GM12878 (cell line): ENCODE results near the gene MR1. TPM values are rescaled to one million over a fixed set of nuclear protein-coding genes. Genes with fewer than 3 reads are reported as not detected.

Experiments
- ATAC-seq: fragments of 200-7000 bp; cut with Tn5 transposase; 3 replicates; pipeline ENCODE4 v1.9.1; 2020; ENCODE audit warnings: mild to moderate bottlenecking, moderate library complexity
- BruUV-seq: library from RNA; stranded (reverse); fragments of 400-500 nt; replicated peaks from 2 replicates; lab custom pipeline; 2021; lab: Mats Ljungman, UMichigan
- CTCF ChIA-PET: fragments of 300-600 bp; sonication (Branson Sonifier 250); formaldehyde crosslinking; extraction: SDS; loops from one replicate; lab custom pipeline; 2021; ENCODE audit warnings: inconsistent platforms; lab: Yijun Ruan, JAX
- POLR2A ChIA-PET: fragments of 350-600 bp; formaldehyde crosslinking; extraction: SDS; loops from one replicate; lab custom pipeline; 2021; ENCODE audit warnings: inconsistent platforms; lab: Charles Lee
- RAD21 ChIA-PET: fragments of 300-600 bp; sonication (Branson Sonifier 250); formaldehyde crosslinking; loops from one replicate; lab custom pipeline; 2023; ENCODE audit warnings: antibody characterized with exemption; ENCODE audit not compliant: unreplicated experiment; lab: Charles Lee
- SMC1A ChIA-PET: fragments of 300-600 bp; sonication (Branson Sonifier 250); formaldehyde crosslinking; loops from one replicate; lab custom pipeline; 2023; ENCODE audit not compliant: unreplicated experiment, uncharacterized antibody; lab: Charles Lee
- DNase-seq: peaks from one replicate; pipeline ENCODE4 v3.0.0-alpha.2; 2011; ENCODE audit warnings: low read depth, low spot score
- FAIRE-seq: peaks from 3 replicates; lab custom pipeline; 2011; peaks lifted over from hg19 to GRCh38; lab: Jason Lieb, UNC
- H2AFZ ChIP-seq: 2 replicates; pipeline ENCODE4 v1.6.0; 2011; ENCODE audit warnings: low read depth, low read length, control low read depth; ENCODE audit not compliant: control insufficient read depth
- H3K27ac ChIP-seq: 2 replicates; pipeline ENCODE4 v1.5.1; 2011; ENCODE audit warnings: control low read depth; ENCODE audit not compliant: control insufficient read depth, insufficient read depth
- H3K27me3 ChIP-seq, 2 experiments: replicated peaks in 1 of 2; 2 replicates each; pipeline versions ENCODE4 v1.6.0 to v1.6.1; 2011; ENCODE audit warnings: low read length in 1 of 2; ENCODE audit not compliant: control insufficient read depth in 2 of 2, insufficient read depth in 2 of 2
- H3K36me3 ChIP-seq, 2 experiments: 2 replicates each; pipeline ENCODE4 v1.5.1; 2011; ENCODE audit warnings: low read length in 1 of 2; ENCODE audit not compliant: control insufficient read depth in 2 of 2, insufficient read depth in 2 of 2
- H3K4me1 ChIP-seq: 2 replicates; pipeline ENCODE4 v1.6.1; 2011; ENCODE audit warnings: mild to moderate bottlenecking, low read length, moderate library complexity, mixed read lengths; ENCODE audit not compliant: control insufficient read depth, insufficient read depth
- H3K4me2 ChIP-seq: 2 replicates; pipeline ENCODE4 v1.6.0; 2011; ENCODE audit warnings: control low read depth; ENCODE audit not compliant: control insufficient read depth, insufficient read depth
- H3K4me3 ChIP-seq: fragments of 200-600 bp; sonication (generic); 2 replicates; pipeline ENCODE4 v1.5.1; 2016
- H3K79me2 ChIP-seq: 2 replicates; pipeline ENCODE4 v1.6.0; 2011; ENCODE audit warnings: low read length; ENCODE audit not compliant: control insufficient read depth, insufficient read depth
- H3K9ac ChIP-seq: 2 replicates; pipeline ENCODE4 v1.8.0; 2011; ENCODE audit warnings: low read length, control low read depth, mixed read lengths; ENCODE audit not compliant: control insufficient read depth, insufficient read depth
- H3K9me3 ChIP-seq: replicated peaks from 3 replicates; pipeline ENCODE4 v1.5.1; 2011; ENCODE audit warnings: mild to moderate bottlenecking, low read length; ENCODE audit not compliant: control insufficient read depth, insufficient read depth
- H4K20me1 ChIP-seq: 2 replicates; pipeline ENCODE4 v1.6.0; 2011; ENCODE audit not compliant: control insufficient read depth, insufficient read depth
- ASH2L ChIP-seq: fragments of 300-600, 200-600 bp; sonication (generic); IDR thresholded peaks from 2 replicates; pipeline ENCODE4 v1.6.1; 2017; ENCODE audit warnings: low read depth, mild to moderate bottlenecking, borderline replicate concordance
- BACH1 ChIP-seq: fragments of 450-650 bp; IDR thresholded peaks from 2 replicates; pipeline ENCODE4 v1.6.1; 2017; ENCODE audit warnings: mild to moderate bottlenecking, borderline replicate concordance
- BCL11A ChIP-seq: IDR thresholded peaks from 2 replicates; pipeline ENCODE4 v1.6.1; 2011; ENCODE audit warnings: low read depth, low read length
- BMI1 ChIP-seq: fragments of 450-650 bp; IDR thresholded peaks from 2 replicates; pipeline ENCODE4 v1.6.1; 2016; ENCODE audit warnings: mild to moderate bottlenecking, moderate library complexity, borderline replicate concordance
- CBX5 ChIP-seq: sonication (generic); IDR thresholded peaks from 2 replicates; pipeline ENCODE4 v1.6.1; 2016; ENCODE audit warnings: low read depth, moderate library complexity, mild to moderate bottlenecking, inconsistent platforms
- E4F1 ChIP-seq: fragments of 450-650 bp; IDR thresholded peaks from 2 replicates; pipeline ENCODE4 v1.6.1; 2018; ENCODE audit warnings: borderline replicate concordance, mild to moderate bottlenecking; ENCODE audit not compliant: partially characterized antibody
- ELK1 ChIP-seq: IDR thresholded peaks from 2 replicates; pipeline ENCODE4 v1.6.1; 2012; ENCODE audit warnings: low read depth, low read length, improper control_type of control experiment
- GATAD2B ChIP-seq: fragments of 450-650 bp; conservative IDR thresholded peaks from 2 replicates; pipeline ENCODE4 v1.6.1; 2017; ENCODE audit warnings: low read depth, mild to moderate bottlenecking, moderate library complexity
- HDGF ChIP-seq: fragments of 450-650 bp; IDR thresholded peaks from 2 replicates; pipeline ENCODE4 v1.6.1; 2016; ENCODE audit warnings: antibody characterized with exemption
- MTA3 ChIP-seq: IDR thresholded peaks from 2 replicates; pipeline ENCODE4 v1.6.1; 2012; ENCODE audit warnings: low read length, inconsistent platforms, borderline replicate concordance
- NKRF ChIP-seq: fragments of 450-650 bp; conservative IDR thresholded peaks from 2 replicates; pipeline ENCODE4 v1.6.1; 2017; ENCODE audit warnings: mild to moderate bottlenecking, moderate library complexity
- RAD21 ChIP-seq: IDR thresholded peaks from 2 replicates; pipeline ENCODE4 v1.6.1; 2011; ENCODE audit warnings: mild to moderate bottlenecking, low read depth, low read length, moderate library complexity; ENCODE audit not compliant: insufficient read depth
- RUNX3 ChIP-seq: IDR thresholded peaks from 2 replicates; pipeline ENCODE4 v1.6.1; 2012; ENCODE audit warnings: low read length, inconsistent platforms
- STAT3 ChIP-seq: IDR thresholded peaks from 2 replicates; pipeline ENCODE4 v1.6.1; 2011; ENCODE audit warnings: low read depth, low read length, improper control_type of control experiment
- WRNIP1 ChIP-seq: IDR thresholded peaks from 2 replicates; pipeline ENCODE4 v1.6.1; 2011; ENCODE audit warnings: low read depth, low read length, improper control_type of control experiment, borderline replicate concordance
- YBX1 ChIP-seq: fragments of 450-650 bp; IDR thresholded peaks from 2 replicates; pipeline ENCODE4 v1.6.1; 2016; ENCODE audit warnings: antibody characterized with exemption
- ZNF207 ChIP-seq: fragments of 450-650 bp; IDR thresholded peaks from 2 replicates; pipeline ENCODE4 v1.6.1; 2014; ENCODE audit warnings: antibody characterized with exemption, mild to moderate bottlenecking, borderline replicate concordance
- ZNF622 ChIP-seq: fragments of 450-650 bp; IDR thresholded peaks from 2 replicates; pipeline ENCODE4 v1.6.1; 2017; ENCODE audit warnings: mild to moderate bottlenecking, inconsistent platforms
- WGBS: methylation state at CpG from one replicate; pipeline ENCODE4 v1.1.6; 2016; ENCODE audit warnings: low lambda C conversion rate; ENCODE audit not compliant: insufficient replicate concordance, insufficient coverage; ENCODE audit errors: missing lambda C conversion rate; 5-methylcytosine and 5-hydroxymethylcytosine counted together
- in situ Hi-C: fragments of 300-500 bp; cut with MboI; formaldehyde crosslinking; loops from 9 replicates; pipeline ENCODE4 v1.14.3; 2018; ENCODE audit warnings: mixed read lengths
- intact Hi-C: fragments of 100-400 bp; cut with micrococcal nuclease; formaldehyde crosslinking; loops from one replicate; pipeline ENCODE4 v1.14.2; 2022; ENCODE audit not compliant: unreplicated experiment
- polyA plus RNA-seq, 11 experiments: library from polyadenylated mRNA; depleted of rRNA in 4 of 11; unstranded in 6 of 11; stranded (reverse) in 5 of 11; fragments of >200 nt; fragmentation: Nextera tagmentation in 4 of 11; fragmentation: Illumina TruSeq in 1 of 11; extraction: Ambion mirVana in 4 of 11; extraction: Trizol in 1 of 11; gene quantifications; 1 replicate in 1 of 11; 2 replicates in 10 of 11; pipeline versions ENCODE4 v1.2.1 to v1.2.3, GENCODE V29; 2011 to 2016; ENCODE audit warnings: inconsistent platforms in 2 of 11, missing spikeins in 2 of 11, low read depth in 1 of 11
- total RNA-seq, 4 experiments: library from RNA; depleted of rRNA in 3 of 4; stranded (reverse); fragments of >200 nt in 3 of 4; fragmentation: Illumina TruSeq in 1 of 4; extraction: Trizol in 1 of 4; gene quantifications; 2 replicates each; pipeline versions ENCODE4 v1.2.1 to v1.2.3, GENCODE V29; 2013 to 2021

Gene MR1
- total and polyA plus RNA-seq, 10 of the 15 experiments (the other 5 are each of a cell fraction or from before 2014, with no cell fraction given): 24.7 to 65.9 (median 30.9) TPM

- ChIA-PET SMC1A (interaction anchor here (0.6 to 1.7 kb wide), 3 partner anchors 19 to 30 kb away, joined by 3 to 5 read pairs (median 3); no protein-coding TSS in a partner anchor), POLR2A (no interaction called here), CTCF (interaction anchor here (1.2 to 1.5 kb wide), 4 partner anchors 8 to 487 kb away, joined by 3 read pairs; no protein-coding TSS in a partner anchor), RAD21 (interaction anchor here (1.0 kb wide), 1 partner anchor 94 kb away, joined by 3 read pairs; no protein-coding TSS in a partner anchor)
- Histone ChIP-seq H3K36me3 (peaks cover 9 to 43% of the 10 kb centered on the region in 2 experiments), H3K9ac (no peak overlapping the region), H3K79me2 (peaks cover 9% of the 10 kb centered on the region), H3K4me3 (no peak overlapping the region), H2AFZ (no peak overlapping the region), H3K27me3 (no peaks in the 10 kb centered on the region), H3K4me1 (no peaks in the 10 kb centered on the region), H3K27ac (no peak overlapping the region), H3K9me3 (no peaks in the 10 kb centered on the region), H3K4me2 (no peak overlapping the region), H4K20me1 (no peaks in the 10 kb centered on the region)
- in situ Hi-C loops: no loop called here
- intact Hi-C loops: no loop called here
- whole genome bisulfite sequencing: 94% methylated on average over 3 of the region's 3 CpGs
- FAIRE-seq: no peak
- no TSS peak for BruUV-seq
- ATAC-seq: no peak
- TF ChIP-seq ELK1 (no peak), YBX1 (no peak), E4F1 (no peak), BCL11A (no peak), ASH2L (no peak), CBX5 (no peak), HDGF (no peak), NKRF (no peak), GATAD2B (no peak), WRNIP1 (no peak), RAD21 (no peak), STAT3 (no peak), BMI1 (no peak), MTA3 (no peak), ZNF622 (no peak), RUNX3 (no peak), BACH1 (no peak), ZNF207 (no peak)
- no peak for DNase-seq
Measured at GRCh38 chr1:181002582-181003172, 31.1 kb upstream of the MR1 start.
